ENCODE data around the gene PRSS16.

Gene PRSS16, protein sequence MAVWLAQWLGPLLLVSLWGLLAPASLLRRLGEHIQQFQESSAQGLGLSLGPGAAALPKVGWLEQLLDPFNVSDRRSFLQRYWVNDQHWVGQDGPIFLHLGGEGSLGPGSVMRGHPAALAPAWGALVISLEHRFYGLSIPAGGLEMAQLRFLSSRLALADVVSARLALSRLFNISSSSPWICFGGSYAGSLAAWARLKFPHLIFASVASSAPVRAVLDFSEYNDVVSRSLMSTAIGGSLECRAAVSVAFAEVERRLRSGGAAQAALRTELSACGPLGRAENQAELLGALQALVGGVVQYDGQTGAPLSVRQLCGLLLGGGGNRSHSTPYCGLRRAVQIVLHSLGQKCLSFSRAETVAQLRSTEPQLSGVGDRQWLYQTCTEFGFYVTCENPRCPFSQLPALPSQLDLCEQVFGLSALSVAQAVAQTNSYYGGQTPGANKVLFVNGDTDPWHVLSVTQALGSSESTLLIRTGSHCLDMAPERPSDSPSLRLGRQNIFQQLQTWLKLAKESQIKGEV

DNA sequence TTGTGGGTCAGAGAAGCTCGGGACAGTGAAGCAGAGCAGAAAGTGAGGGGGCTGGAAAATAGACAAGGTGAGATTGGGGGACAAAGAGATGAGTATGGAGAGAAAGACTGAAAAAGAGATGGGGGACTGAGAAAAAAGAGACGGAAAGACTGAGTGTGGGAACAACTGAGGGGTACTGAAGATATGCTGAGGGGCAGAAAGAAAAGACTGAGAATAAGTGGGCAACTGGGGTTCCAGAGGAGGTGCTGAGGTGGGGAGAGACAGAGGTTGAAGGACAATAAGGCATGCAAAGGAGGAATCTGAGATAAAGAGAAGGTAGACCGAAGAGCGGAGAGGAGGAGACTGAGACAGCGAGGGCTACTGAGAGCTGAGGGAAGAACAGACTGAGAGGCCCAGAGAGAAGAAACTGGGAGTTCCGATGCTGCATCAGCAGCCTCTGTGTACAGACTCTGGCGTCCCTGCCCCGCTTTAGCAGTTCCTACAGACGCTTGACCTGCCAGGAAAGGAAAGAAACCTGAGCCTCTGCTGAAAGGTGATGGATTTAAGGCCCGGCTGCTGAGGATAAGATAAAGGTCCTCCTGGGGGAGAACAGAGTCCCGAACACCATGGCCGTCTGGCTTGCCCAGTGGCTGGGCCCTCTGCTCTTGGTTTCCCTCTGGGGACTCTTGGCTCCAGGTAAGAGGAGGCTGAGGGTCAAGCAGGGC lies at the start of gene PRSS16:
Gene PRSS16 (plus strand): TSS at position 569 of the 704 bp plus-strand sequence. CDS start 37 bp downstream, at position 606.
- no peak within 1 kb of the TSS for H3K4me3 ChIP-seq (ENCODE audit: low read depth, low read length)
- DNase-seq (ENCODE audit: low read depth, low spot score): no peak
- TF ChIP-seq, protein P1, sequence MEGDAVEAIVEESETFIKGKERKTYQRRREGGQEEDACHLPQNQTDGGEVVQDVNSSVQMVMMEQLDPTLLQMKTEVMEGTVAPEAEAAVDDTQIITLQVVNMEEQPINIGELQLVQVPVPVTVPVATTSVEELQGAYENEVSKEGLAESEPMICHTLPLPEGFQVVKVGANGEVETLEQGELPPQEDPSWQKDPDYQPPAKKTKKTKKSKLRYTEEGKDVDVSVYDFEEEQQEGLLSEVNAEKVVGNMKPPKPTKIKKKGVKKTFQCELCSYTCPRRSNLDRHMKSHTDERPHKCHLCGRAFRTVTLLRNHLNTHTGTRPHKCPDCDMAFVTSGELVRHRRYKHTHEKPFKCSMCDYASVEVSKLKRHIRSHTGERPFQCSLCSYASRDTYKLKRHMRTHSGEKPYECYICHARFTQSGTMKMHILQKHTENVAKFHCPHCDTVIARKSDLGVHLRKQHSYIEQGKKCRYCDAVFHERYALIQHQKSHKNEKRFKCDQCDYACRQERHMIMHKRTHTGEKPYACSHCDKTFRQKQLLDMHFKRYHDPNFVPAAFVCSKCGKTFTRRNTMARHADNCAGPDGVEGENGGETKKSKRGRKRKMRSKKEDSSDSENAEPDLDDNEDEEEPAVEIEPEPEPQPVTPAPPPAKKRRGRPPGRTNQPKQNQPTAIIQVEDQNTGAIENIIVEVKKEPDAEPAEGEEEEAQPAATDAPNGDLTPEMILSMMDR (IDR thresholded peaks at IDR 0.05; ENCODE audit: insufficient read depth, low read length, missing control alignments): no peak
- ChIA-PET CTCF (no interaction called here), POLR2A (no interaction called here)

DNA sequence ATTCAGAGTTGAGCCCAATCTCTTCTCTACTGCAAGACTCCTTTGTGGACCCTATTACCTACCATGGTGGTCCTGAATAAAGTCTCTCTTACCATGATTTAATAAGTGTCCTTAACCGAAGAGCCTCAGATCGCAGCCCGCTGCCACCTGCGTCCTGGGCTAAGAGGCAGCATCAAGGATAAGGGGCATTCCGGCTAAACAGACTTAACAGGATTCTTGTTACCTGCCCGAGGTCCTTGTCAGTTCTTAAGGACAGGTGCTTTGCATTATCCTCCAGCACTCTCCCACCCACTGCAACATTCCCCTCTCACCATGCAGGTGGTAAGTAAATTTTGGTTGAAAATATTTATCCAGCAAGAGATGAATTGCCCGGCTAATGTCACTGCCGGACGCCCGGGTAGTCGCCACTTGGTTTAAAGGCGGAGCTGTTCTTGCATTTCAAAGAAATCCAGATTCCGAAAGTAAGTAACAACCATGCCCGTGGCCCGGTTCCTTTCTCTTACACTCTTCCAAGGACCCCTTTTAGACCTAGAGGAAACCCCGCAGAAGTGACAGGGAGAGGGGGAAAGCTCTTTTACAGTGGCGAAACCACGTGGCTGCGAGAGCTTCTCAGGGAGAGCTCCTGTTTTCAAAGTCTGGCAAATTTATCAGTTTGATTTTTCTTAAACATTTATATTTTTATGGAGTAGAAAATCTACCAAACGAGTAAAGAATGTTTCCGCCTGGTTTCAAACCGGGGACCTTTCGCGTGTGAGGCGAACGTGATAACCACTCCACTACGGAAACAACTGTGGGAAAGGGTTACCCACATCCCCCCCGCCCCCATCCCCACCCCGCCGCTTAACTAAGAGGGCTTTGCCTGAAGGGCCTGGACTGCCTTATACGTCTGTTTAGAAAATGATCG lies 41.9 kb upstream of the PRSS16 start:
- no peak for DNase-seq (ENCODE audit: low read depth, low spot score)
- peak overlapping the region; percentile 18 for H3K4me3 ChIP-seq (ENCODE audit: low read depth, low read length)
- TF ChIP-seq, protein P1 (IDR thresholded peaks at IDR 0.05; ENCODE audit: insufficient read depth, low read length, missing control alignments): no peak
- CTCF ChIA-PET: no interaction called here
- POLR2A ChIA-PET: no interaction called here

DNA sequence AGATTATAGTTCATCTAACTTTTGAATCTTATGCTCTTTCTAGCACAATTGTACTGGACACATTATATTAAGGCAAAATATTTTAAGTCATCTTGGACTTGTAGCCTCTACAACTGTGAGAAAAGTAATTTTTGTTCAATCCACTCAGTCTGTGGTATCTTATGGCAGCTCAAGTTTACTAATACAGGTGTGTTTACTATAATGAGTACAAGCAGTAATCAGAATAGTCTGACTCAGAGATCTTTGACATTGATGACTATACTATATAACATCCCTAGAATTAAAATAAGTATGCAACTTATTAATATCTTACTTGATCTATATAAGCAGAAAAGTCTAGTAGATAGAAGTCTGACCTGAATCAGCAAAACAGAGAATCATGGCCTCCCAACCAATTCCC lies 40.7 kb upstream of the PRSS16 start:
- ChIA-PET POLR2A (no interaction called here), CTCF (no interaction called here)
- TF ChIP-seq, protein P1 (IDR thresholded peaks at IDR 0.05; ENCODE audit: insufficient read depth, low read length, missing control alignments): no peak
- DNase-seq (ENCODE audit: low read depth, low spot score): no peak
- H3K4me3 ChIP-seq (ENCODE audit: low read depth, low read length): no peak overlapping the region

DNA sequence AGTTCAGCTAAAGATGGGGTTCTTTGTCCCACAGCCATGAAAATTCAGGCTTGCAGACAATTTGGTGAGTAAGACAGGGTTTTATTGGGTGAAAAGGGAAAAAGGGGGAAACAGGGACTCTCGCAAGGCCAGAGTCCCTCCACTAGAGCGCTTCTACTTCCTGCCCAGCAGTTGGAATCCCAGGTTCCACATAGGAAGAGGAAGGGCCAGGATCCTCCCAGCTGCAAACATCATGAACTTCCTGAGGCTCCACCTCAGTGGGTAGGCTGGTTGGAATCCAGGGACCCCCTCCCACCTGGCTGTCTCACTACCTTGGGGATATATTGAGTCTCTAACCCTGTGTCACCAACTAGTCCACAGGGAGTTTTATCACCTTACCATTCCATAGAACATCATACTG lies 39.5 kb upstream of the PRSS16 start:
- ChIA-PET POLR2A (no interaction called here), CTCF (no interaction called here)
- DNase-seq (ENCODE audit: low read depth, low spot score): no peak
- no peak overlapping the region for H3K4me3 ChIP-seq (ENCODE audit: low read depth, low read length)
- TF ChIP-seq, protein P1 (IDR thresholded peaks at IDR 0.05; ENCODE audit: insufficient read depth, low read length, missing control alignments): no peak

DNA sequence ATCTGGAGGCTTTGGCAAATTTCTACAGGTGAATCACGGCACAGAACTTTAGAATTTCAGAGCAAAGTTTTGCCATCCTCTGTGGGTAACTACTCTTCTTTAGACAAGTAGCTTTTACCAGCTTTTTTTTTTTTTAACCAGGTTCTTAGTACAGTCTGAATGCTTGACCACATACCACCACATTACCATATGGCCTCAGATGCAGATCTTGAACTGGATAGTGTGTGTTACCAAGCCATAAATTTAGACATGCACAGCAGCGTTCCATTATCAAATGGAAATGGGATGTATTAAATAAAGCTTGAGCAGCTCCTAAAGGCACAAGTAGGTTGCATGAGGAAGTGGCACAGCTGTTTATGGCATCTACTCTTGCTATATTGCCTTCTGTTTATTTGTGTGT lies 38.3 kb upstream of the PRSS16 start:
- POLR2A ChIA-PET: no interaction called here
- H3K4me3 ChIP-seq (ENCODE audit: low read depth, low read length): no peak overlapping the region
- CTCF ChIA-PET: no interaction called here
- no peak for DNase-seq (ENCODE audit: low read depth, low spot score)
- TF ChIP-seq, protein P1 (IDR thresholded peaks at IDR 0.05; ENCODE audit: insufficient read depth, low read length, missing control alignments): no peak
